SK-N-SH (cell line): ENCODE results near the gene ZEB2. TPM values are rescaled to one million over a fixed set of nuclear protein-coding genes. Genes with fewer than 3 reads are reported as not detected.

Experiments used
- CTCF ChIA-PET: fragments of 300-600, 350-600 bp; formaldehyde crosslinking; extraction: SDS; loops from one replicate; lab custom pipeline; 2021; lab: Yijun Ruan, JAX
- POLR2A ChIA-PET: fragments of 350-600 bp; sonication (Branson Sonifier 250); formaldehyde crosslinking; extraction: SDS; loops from one replicate; lab custom pipeline; 2020; ENCODE audit warnings: antibody characterized with exemption, inconsistent platforms; lab: Yijun Ruan, JAX
- DNase-seq: peaks from one replicate; pipeline ENCODE4 v3.0.0; 2012
- H2AFZ ChIP-seq: fragments of 200-600 bp; sonication (generic); 2 replicates; pipeline ENCODE4 v1.8.1; 2016; ENCODE audit warnings: antibody characterized with exemption, mild to moderate bottlenecking, low read depth
- H3F3A ChIP-seq: fragments of 200-600 bp; sonication (generic); replicated peaks from 2 replicates; pipeline ENCODE3; 2016; ENCODE audit warnings: antibody characterized with exemption, mild to moderate bottlenecking; ENCODE audit not compliant: insufficient read depth
- H3K27ac ChIP-seq, 2 experiments: fragments of 200-500 bp in 1 of 2; fragments of 200-600 bp in 1 of 2; sonication (Bioruptor generic) in 1 of 2; sonication (generic), shearing (Covaris generic) in 1 of 2; 2 replicates each; pipeline versions ENCODE4 v1.5.1 to v1.6.1; 2014 to 2016; ENCODE audit warnings: low read depth in 2 of 2, inconsistent platforms in 1 of 2, low read length in 1 of 2, mild to moderate bottlenecking in 1 of 2, mixed read lengths in 1 of 2
- H3K27me3 ChIP-seq: fragments of 200-600 bp; sonication (generic), shearing (Covaris generic); 2 replicates; pipeline ENCODE4 v1.6.1; 2016; ENCODE audit warnings: mixed run types; ENCODE audit not compliant: insufficient read depth
- H3K36me3 ChIP-seq, 2 experiments: fragments of 200-500 bp in 1 of 2; fragments of 200-600 bp in 1 of 2; sonication (Bioruptor generic) in 1 of 2; sonication (generic) in 1 of 2; replicated peaks in 1 of 2; 2 replicates each; pipeline versions ENCODE3 to v1.5.1; 2014 to 2016; ENCODE audit warnings: low read length in 1 of 2, mild to moderate bottlenecking in 1 of 2; ENCODE audit not compliant: insufficient read depth in 2 of 2, control insufficient read depth in 1 of 2
- H3K4me1 ChIP-seq, 2 experiments: fragments of 200-500 bp in 1 of 2; fragments of 200-600 bp in 1 of 2; sonication (Bioruptor generic) in 1 of 2; sonication (generic), shearing (Covaris generic) in 1 of 2; 2 replicates each; pipeline versions ENCODE4 v1.5.1 to v1.6.1; 2014 to 2016; ENCODE audit warnings: low read depth in 1 of 2, low read length in 1 of 2, mixed run types in 1 of 2; ENCODE audit not compliant: insufficient read depth in 2 of 2, control insufficient read depth in 1 of 2
- H3K4me2 ChIP-seq: fragments of 200-600 bp; sonication (generic), shearing (Covaris generic); 2 replicates; pipeline ENCODE4 v1.6.1; 2017; ENCODE audit warnings: mixed run types
- H3K4me3 ChIP-seq, 2 experiments: fragments of 200-500 bp in 1 of 2; fragments of 200-600 bp in 1 of 2; sonication (Bioruptor generic) in 1 of 2; sonication (generic), shearing (Covaris generic) in 1 of 2; 2 replicates each; pipeline versions ENCODE4 v1.5.1 to v1.8.1; 2014 to 2016; ENCODE audit warnings: low read depth in 2 of 2, inconsistent platforms in 1 of 2, low read length in 1 of 2, mild to moderate bottlenecking in 1 of 2, mixed read lengths in 1 of 2, moderate library complexity in 1 of 2
- H3K79me2 ChIP-seq: fragments of 200-600 bp; sonication (generic); 2 replicates; pipeline ENCODE4 v1.8.1; 2017; ENCODE audit warnings: mild to moderate bottlenecking; ENCODE audit not compliant: insufficient read depth
- H3K9ac ChIP-seq: fragments of 200-600 bp; sonication (generic); 2 replicates; pipeline ENCODE4 v1.6.1; 2017; ENCODE audit warnings: mixed run types
- H3K9me2 ChIP-seq: fragments of 200-600 bp; sonication (generic); 2 replicates; pipeline ENCODE4 v1.6.1; 2017; ENCODE audit warnings: mixed run types
- H3K9me3 ChIP-seq: fragments of 200-600 bp; sonication (generic); 2 replicates; pipeline ENCODE4 v1.6.1; 2017; ENCODE audit warnings: mixed run types, mild to moderate bottlenecking, moderate library complexity
- H4K20me1 ChIP-seq: fragments of 200-600 bp; sonication (generic); 2 replicates; pipeline ENCODE4 v1.6.1; 2017; ENCODE audit warnings: mild to moderate bottlenecking, mixed run types; ENCODE audit not compliant: insufficient read depth
- ELF1 ChIP-seq: IDR thresholded peaks from 2 replicates; pipeline ENCODE4 v1.4.0; 2012
- FOXM1 ChIP-seq: IDR thresholded peaks from 2 replicates; pipeline ENCODE4 v1.4.0; 2012; ENCODE audit warnings: low read depth, mild to moderate bottlenecking
- GABPA ChIP-seq: IDR thresholded peaks from 2 replicates; pipeline ENCODE4 v1.4.0; 2012; ENCODE audit warnings: low read depth, mild to moderate bottlenecking
- MXI1 ChIP-seq: IDR thresholded peaks from 2 replicates; pipeline ENCODE4 v1.6.1; 2012; ENCODE audit warnings: mild to moderate bottlenecking, low read depth, low read length, improper control_type of control experiment
- NRF1 ChIP-seq: IDR thresholded peaks from 2 replicates; pipeline ENCODE4 v1.6.1; 2012; ENCODE audit warnings: low read depth, mild to moderate bottlenecking, low read length
- RCOR1 ChIP-seq: fragments of 150-350 bp; IDR thresholded peaks from 2 replicates; pipeline ENCODE4 v1.6.1; 2017; ENCODE audit warnings: antibody characterized with exemption, low read length
- RFX5 ChIP-seq: IDR thresholded peaks from 2 replicates; pipeline ENCODE4 v1.6.1; 2012; ENCODE audit warnings: mild to moderate bottlenecking, improper control_type of control experiment, low read length
- SIN3A ChIP-seq: IDR thresholded peaks from 2 replicates; pipeline ENCODE4 v1.6.1; 2012; ENCODE audit warnings: low read depth, mild to moderate bottlenecking, low read length, moderate library complexity, borderline replicate concordance
- YY1 ChIP-seq: IDR thresholded peaks from 2 replicates; pipeline ENCODE4 v1.4.0; 2012; ENCODE audit warnings: low read depth, mild to moderate bottlenecking
- WGBS: methylation state at CpG from one replicate; pipeline ENCODE4 v1.1.6; 2017; ENCODE audit warnings: low lambda C conversion rate; 5-methylcytosine and 5-hydroxymethylcytosine counted together
- polyA plus RNA-seq, 3 experiments: library from polyadenylated mRNA; depleted of rRNA; stranded (reverse); fragments of >200 nt; gene quantifications; 2 replicates each; pipeline ENCODE4 v1.2.3, GENCODE V29; 2012
- TF ChIP-seq, protein P1 (sequence below): IDR thresholded peaks from 2 replicates; pipeline ENCODE4 v1.6.1; 2012; ENCODE audit warnings: mild to moderate bottlenecking, low read depth, low read length, moderate library complexity
- TF ChIP-seq, protein P2 (sequence below): IDR thresholded peaks from 2 replicates; pipeline ENCODE4 v1.4.0; 2012; ENCODE audit warnings: low read depth, borderline replicate concordance
- TF ChIP-seq, protein P3 (sequence below): IDR thresholded peaks from 2 replicates; pipeline ENCODE4 v1.4.0; 2012; ENCODE audit warnings: low read depth
- TF ChIP-seq, protein P4 (sequence below): fragments of 150-350 bp; IDR thresholded peaks from 2 replicates; pipeline ENCODE4 v1.6.1; 2016; ENCODE audit warnings: mild to moderate bottlenecking, low read depth, low read length
- TF ChIP-seq, protein P5 (sequence below): fragments of 150-350 bp; IDR thresholded peaks from 2 replicates; pipeline ENCODE4 v1.6.1; 2017; ENCODE audit warnings: antibody characterized with exemption, low read length, low read depth, borderline replicate concordance

ZEB2 gene
- polyA plus RNA-seq, 1 of the 3 experiments (the other 2 are of a cell fraction), result 16.3 TPM

DNA sequence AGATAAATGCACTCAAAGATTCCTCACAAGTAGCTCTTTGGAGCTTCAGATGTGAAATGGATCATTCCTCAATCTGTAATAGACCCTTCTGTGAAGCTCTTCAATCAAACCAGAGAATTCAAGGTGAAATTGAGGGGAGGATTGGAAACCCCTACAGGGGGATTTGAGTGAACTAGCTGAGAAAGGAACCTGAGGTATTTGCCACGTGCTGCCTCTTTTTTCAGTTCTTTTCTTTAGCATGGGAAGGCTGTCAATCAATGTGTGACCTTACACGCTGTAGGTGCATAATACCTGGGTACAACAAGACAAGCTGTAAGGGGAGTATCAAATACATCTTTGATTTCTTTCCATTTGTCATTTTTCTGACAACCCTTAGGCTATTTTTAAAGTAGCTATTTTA is 46.5 kb upstream of the ZEB2 start:
- Histone ChIP-seq H3K79me2 (no peaks in the 10 kb centered on the region), H4K20me1 (no peaks in the 10 kb centered on the region), H3K9me2 (no peaks in the 10 kb centered on the region), H3K4me1 (no peaks in the 10 kb centered on the region), H3K36me3 (no peaks in the 10 kb centered on the region), H3K27ac (no peak overlapping the region), H3K9ac (no peak overlapping the region), H3K4me2 (no peak overlapping the region), H3K4me3 (no peak overlapping the region), H3K9me3 (no peaks in the 10 kb centered on the region), H2AFZ (no peak overlapping the region), H3K27me3 (no peaks in the 10 kb centered on the region), H3F3A (no peaks in the 10 kb centered on the region)
- ChIA-PET POLR2A (no interaction called here), CTCF (no interaction called here)
- no peak for DNase-seq
- WGBS, result 75% methylated on average over 2 of the region's 2 CpGs
- TF ChIP-seq MXI1 (no peak), RFX5 (no peak), SIN3A (no peak), YY1 (no peak), RCOR1 (no peak), ELF1 (no peak)
- TF ChIP-seq, protein P1, sequence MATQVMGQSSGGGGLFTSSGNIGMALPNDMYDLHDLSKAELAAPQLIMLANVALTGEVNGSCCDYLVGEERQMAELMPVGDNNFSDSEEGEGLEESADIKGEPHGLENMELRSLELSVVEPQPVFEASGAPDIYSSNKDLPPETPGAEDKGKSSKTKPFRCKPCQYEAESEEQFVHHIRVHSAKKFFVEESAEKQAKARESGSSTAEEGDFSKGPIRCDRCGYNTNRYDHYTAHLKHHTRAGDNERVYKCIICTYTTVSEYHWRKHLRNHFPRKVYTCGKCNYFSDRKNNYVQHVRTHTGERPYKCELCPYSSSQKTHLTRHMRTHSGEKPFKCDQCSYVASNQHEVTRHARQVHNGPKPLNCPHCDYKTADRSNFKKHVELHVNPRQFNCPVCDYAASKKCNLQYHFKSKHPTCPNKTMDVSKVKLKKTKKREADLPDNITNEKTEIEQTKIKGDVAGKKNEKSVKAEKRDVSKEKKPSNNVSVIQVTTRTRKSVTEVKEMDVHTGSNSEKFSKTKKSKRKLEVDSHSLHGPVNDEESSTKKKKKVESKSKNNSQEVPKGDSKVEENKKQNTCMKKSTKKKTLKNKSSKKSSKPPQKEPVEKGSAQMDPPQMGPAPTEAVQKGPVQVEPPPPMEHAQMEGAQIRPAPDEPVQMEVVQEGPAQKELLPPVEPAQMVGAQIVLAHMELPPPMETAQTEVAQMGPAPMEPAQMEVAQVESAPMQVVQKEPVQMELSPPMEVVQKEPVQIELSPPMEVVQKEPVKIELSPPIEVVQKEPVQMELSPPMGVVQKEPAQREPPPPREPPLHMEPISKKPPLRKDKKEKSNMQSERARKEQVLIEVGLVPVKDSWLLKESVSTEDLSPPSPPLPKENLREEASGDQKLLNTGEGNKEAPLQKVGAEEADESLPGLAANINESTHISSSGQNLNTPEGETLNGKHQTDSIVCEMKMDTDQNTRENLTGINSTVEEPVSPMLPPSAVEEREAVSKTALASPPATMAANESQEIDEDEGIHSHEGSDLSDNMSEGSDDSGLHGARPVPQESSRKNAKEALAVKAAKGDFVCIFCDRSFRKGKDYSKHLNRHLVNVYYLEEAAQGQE, result no peak
- TF ChIP-seq, protein P2, sequence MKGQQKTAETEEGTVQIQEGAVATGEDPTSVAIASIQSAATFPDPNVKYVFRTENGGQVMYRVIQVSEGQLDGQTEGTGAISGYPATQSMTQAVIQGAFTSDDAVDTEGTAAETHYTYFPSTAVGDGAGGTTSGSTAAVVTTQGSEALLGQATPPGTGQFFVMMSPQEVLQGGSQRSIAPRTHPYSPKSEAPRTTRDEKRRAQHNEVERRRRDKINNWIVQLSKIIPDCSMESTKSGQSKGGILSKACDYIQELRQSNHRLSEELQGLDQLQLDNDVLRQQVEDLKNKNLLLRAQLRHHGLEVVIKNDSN, result no peak
- TF ChIP-seq, protein P3, sequence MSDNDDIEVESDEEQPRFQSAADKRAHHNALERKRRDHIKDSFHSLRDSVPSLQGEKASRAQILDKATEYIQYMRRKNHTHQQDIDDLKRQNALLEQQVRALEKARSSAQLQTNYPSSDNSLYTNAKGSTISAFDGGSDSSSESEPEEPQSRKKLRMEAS, result no peak
- TF ChIP-seq, protein P4, sequence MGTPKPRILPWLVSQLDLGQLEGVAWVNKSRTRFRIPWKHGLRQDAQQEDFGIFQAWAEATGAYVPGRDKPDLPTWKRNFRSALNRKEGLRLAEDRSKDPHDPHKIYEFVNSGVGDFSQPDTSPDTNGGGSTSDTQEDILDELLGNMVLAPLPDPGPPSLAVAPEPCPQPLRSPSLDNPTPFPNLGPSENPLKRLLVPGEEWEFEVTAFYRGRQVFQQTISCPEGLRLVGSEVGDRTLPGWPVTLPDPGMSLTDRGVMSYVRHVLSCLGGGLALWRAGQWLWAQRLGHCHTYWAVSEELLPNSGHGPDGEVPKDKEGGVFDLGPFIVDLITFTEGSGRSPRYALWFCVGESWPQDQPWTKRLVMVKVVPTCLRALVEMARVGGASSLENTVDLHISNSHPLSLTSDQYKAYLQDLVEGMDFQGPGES, result no peak

DNA sequence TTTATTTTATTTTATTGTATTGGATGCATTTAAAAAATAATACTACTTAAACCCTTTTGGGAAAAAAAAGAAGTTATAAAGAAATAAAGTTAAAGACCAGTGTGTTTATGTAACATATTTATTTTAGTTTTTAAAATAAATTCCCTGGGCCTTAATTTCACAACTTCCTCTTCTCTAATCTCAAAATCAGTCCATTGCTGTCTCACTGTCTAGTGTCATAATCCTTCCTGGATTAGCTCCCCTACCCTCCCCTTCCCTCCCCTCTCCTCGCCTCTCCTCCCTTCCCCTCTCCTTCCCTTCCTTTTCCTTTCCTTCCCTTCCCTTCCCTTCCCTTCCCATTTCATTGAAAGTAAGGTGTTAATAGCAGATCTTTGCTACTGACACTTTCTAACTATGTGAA is 40.3 kb upstream of the ZEB2 start:
- Histone ChIP-seq H3K4me2 (no peak overlapping the region), H3F3A (no peaks in the 10 kb centered on the region), H3K4me3 (no peak overlapping the region), H3K79me2 (no peaks in the 10 kb centered on the region), H3K27me3 (no peaks in the 10 kb centered on the region), H2AFZ (no peak overlapping the region), H3K9ac (no peak overlapping the region), H3K36me3 (no peaks in the 10 kb centered on the region), H3K27ac (no peak overlapping the region), H3K4me1 (no peaks in the 10 kb centered on the region), H4K20me1 (no peaks in the 10 kb centered on the region), H3K9me2 (no peaks in the 10 kb centered on the region), H3K9me3 (no peaks in the 10 kb centered on the region)
- TF ChIP-seq GABPA (no peak), NRF1 (no peak), FOXM1 (no peak)
- TF ChIP-seq, protein P5, sequence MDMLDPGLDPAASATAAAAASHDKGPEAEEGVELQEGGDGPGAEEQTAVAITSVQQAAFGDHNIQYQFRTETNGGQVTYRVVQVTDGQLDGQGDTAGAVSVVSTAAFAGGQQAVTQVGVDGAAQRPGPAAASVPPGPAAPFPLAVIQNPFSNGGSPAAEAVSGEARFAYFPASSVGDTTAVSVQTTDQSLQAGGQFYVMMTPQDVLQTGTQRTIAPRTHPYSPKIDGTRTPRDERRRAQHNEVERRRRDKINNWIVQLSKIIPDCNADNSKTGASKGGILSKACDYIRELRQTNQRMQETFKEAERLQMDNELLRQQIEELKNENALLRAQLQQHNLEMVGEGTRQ, result no peak
- TF ChIP-seq, protein P3, result no peak
- TF ChIP-seq, protein P2, result no peak
- 90% methylated on average over 1 of the region's 1 CpG for WGBS
- POLR2A ChIA-PET, result no interaction called here
- CTCF ChIA-PET, result no interaction called here
- no peak for DNase-seq
